IgD-negative memory B cell (primary cell): ENCODE data around the gene CTBP1. TPM values are rescaled to one million over a fixed set of nuclear protein-coding genes. Genes with fewer than 3 reads are reported as not detected.

Experiments
- H3K27ac Mint-ChIP-seq, 3 donors: one replicate each; pipeline ENCODE4 v1.8.0; 2020 to 2022; ENCODE audit warnings: mild to moderate bottlenecking in 3 of 3, mixed read lengths in 3 of 3, moderate library complexity in 1 of 3
- H3K27me3 Mint-ChIP-seq: one replicate; pipeline ENCODE4 v1.8.0; 2021; ENCODE audit warnings: mixed read lengths
- H3K36me3 Mint-ChIP-seq: one replicate; pipeline ENCODE4 v1.8.0; 2020; ENCODE audit warnings: mild to moderate bottlenecking, mixed read lengths
- H3K4me1 Mint-ChIP-seq, 3 donors: one replicate each; pipeline ENCODE4 v1.8.0; 2020 to 2022; ENCODE audit warnings: mixed read lengths in 3 of 3, mild to moderate bottlenecking in 1 of 3
- H3K4me3 Mint-ChIP-seq, 4 donors: one replicate each; pipeline ENCODE4 v1.8.0; 2020 to 2022; ENCODE audit warnings: mild to moderate bottlenecking in 4 of 4, mixed read lengths in 4 of 4, moderate library complexity in 3 of 4
- H3K9me3 Mint-ChIP-seq, 3 donors: one replicate each; pipeline ENCODE4 v1.8.0; 2020 to 2021; ENCODE audit warnings: mixed read lengths in 3 of 3, mild to moderate bottlenecking in 1 of 3
- polyA plus RNA-seq: library from polyadenylated mRNA; unstranded; fragments of 300-500 nt; fragmentation: Illumina TruSeq; gene quantifications from one replicate; pipeline ENCODE4 v1.2.3, GENCODE V29; 2021

CTBP1 gene
- polyA plus RNA-seq, 1 donor from 2014 or later: 36.5 TPM

DNA sequence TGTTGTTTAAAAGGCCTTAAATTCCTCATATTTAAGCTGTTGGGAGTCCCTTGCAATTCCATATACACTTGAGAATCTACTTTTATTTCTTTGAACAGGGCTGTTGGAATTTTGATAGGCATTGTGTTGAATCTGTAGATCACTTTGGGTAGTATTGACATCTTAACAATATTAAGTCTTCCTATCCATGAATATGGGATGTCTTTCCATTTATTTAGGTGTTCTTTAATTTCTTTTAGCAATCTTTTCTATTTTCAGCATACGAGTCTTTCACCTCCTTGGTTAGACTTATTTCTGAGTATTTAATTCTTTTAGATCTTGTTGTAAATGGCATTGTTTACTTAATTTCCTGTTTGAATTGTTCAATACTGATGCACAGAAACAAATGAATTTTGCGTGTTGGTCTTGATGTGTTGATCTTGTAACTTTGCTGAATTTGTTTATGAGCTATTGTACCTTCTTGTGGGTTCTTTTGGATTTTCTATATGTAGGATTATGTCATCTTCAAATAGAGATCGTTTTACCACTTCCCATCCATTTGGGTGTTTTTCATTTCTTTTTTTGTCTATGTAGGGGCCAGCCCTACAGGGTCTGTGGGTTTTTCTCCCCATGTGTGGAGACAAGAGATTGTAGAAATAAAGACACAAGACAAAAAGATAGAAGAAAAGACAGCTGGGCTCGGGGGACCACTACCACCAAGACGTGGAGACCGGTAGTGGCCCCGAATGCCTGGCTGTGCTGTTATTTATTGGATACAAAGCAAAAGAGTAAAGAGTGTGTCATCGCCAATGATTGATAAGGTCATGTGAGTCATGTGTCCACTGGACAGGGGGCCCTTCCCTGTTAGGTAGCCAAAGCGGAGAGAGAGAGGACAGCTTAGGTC is 18.2 kb upstream of the CTBP1 start:
- peaks cover 14 to 32% (median 16%) of the 10 kb centered on the region in 3 donors for H3K4me1 Mint-ChIP-seq
- H3K27me3 Mint-ChIP-seq: no peaks in the 10 kb centered on the region
- no peaks in the 10 kb centered on the region for H3K36me3 Mint-ChIP-seq
- H3K27ac Mint-ChIP-seq: peak overlapping the region; percentile 88 to 95 (median 94)
- peak overlapping the region; percentile 71 to 94 (median 88) for H3K4me3 Mint-ChIP-seq
- peaks cover 0 to 3% (median 0%) of the 10 kb centered on the region in 3 donors for H3K9me3 Mint-ChIP-seq

- H3K36me3 Mint-ChIP-seq: no peaks in the 10 kb centered on the region
- no peaks in the 10 kb centered on the region for H3K27me3 Mint-ChIP-seq
- H3K4me3 Mint-ChIP-seq: no peak overlapping the region
- H3K9me3 Mint-ChIP-seq: peaks cover 0 to 3% (median 0%) of the 10 kb centered on the region in 3 donors
- no peak overlapping the region for H3K27ac Mint-ChIP-seq
- peaks cover 20 to 33% (median 21%) of the 10 kb centered on the region in 3 donors for H3K4me1 Mint-ChIP-seq
Measured at GRCh38 chr4:1265351-1265750, 16.4 kb upstream of the CTBP1 start.

- Mint-ChIP-seq H3K36me3 (no peaks in the 10 kb centered on the region), H3K9me3 (peaks cover 0 to 3% (median 0%) of the 10 kb centered on the region in 3 donors), H3K27me3 (no peaks in the 10 kb centered on the region), H3K4me3 (no peak overlapping the region), H3K27ac (no peak overlapping the region), H3K4me1 (peaks cover 23 to 33% (median 24%) of the 10 kb centered on the region in 3 donors)
Measured at GRCh38 chr4:1264942-1265341, 16.0 kb upstream of the CTBP1 start.

GRCh38 chr4:1261107-1261928 is 12.4 kb upstream of the CTBP1 start:
- Mint-ChIP-seq H3K4me1 (peaks cover 17 to 21% (median 18%) of the 10 kb centered on the region in 3 donors), H3K9me3 (peaks cover 0 to 9% (median 7%) of the 10 kb centered on the region in 3 donors), H3K27me3 (no peaks in the 10 kb centered on the region), H3K4me3 (peak overlapping the region in 1 of 4 donors; percentile 73), H3K27ac (no peak overlapping the region), H3K36me3 (peaks cover 3% of the 10 kb centered on the region)

- peak overlapping the region in 2 of 4 donors; percentile 54 to 92 for H3K4me3 Mint-ChIP-seq
- peaks cover 17 to 22% (median 18%) of the 10 kb centered on the region in 3 donors for H3K4me1 Mint-ChIP-seq
- peak overlapping the region in 2 of 3 donors; percentile 53 to 55 for H3K27ac Mint-ChIP-seq
- no peaks in the 10 kb centered on the region for H3K27me3 Mint-ChIP-seq
- peaks cover 3% of the 10 kb centered on the region for H3K36me3 Mint-ChIP-seq
- peaks cover 0 to 12% (median 7%) of the 10 kb centered on the region in 3 donors for H3K9me3 Mint-ChIP-seq
Measured at GRCh38 chr4:1260418-1261106, 11.6 kb upstream of the CTBP1 start.

GRCh38 chr4:1259966-1260365 is 11.0 kb upstream of the CTBP1 start:
- H3K4me1 Mint-ChIP-seq: peaks cover 17 to 22% (median 18%) of the 10 kb centered on the region in 3 donors
- peak overlapping the region in 3 of 4 donors; percentile 54 to 92 (median 92) for H3K4me3 Mint-ChIP-seq

GRCh38 chr4:1258457-1258856 is 9.5 kb upstream of the CTBP1 start:
- H3K27ac Mint-ChIP-seq: no peak overlapping the region
- no peaks in the 10 kb centered on the region for H3K27me3 Mint-ChIP-seq
- H3K9me3 Mint-ChIP-seq: peaks cover 0 to 12% (median 10%) of the 10 kb centered on the region in 3 donors
- peaks cover 18 to 25% (median 24%) of the 10 kb centered on the region in 3 donors for H3K4me1 Mint-ChIP-seq
- H3K36me3 Mint-ChIP-seq: peaks cover 3% of the 10 kb centered on the region
- no peak overlapping the region for H3K4me3 Mint-ChIP-seq

More at GRCh38 chr4:1259966-1260365, 11.0 kb upstream of the CTBP1 start:
- H3K36me3 Mint-ChIP-seq: peaks cover 3% of the 10 kb centered on the region
- H3K9me3 Mint-ChIP-seq: peaks cover 0 to 12% (median 7%) of the 10 kb centered on the region in 3 donors
- H3K27ac Mint-ChIP-seq: peak overlapping the region in 2 of 3 donors; percentile 35 to 55
- H3K27me3 Mint-ChIP-seq: no peaks in the 10 kb centered on the region

GRCh38 chr4:1255699-1256098 is 6.8 kb upstream of the CTBP1 start:
- Mint-ChIP-seq H3K4me1 (peaks cover 23 to 33% (median 32%) of the 10 kb centered on the region in 3 donors), H3K27ac (peak overlapping the region in 1 of 3 donors; percentile 47), H3K9me3 (peaks cover 0 to 12% (median 10%) of the 10 kb centered on the region in 3 donors), H3K4me3 (peak overlapping the region in 1 of 4 donors; percentile 15), H3K27me3 (no peaks in the 10 kb centered on the region), H3K36me3 (peaks cover 3% of the 10 kb centered on the region)

- H3K36me3 Mint-ChIP-seq: peaks cover 3% of the 10 kb centered on the region
- H3K9me3 Mint-ChIP-seq: peaks cover 0 to 12% (median 10%) of the 10 kb centered on the region in 3 donors
- peak overlapping the region in 1 of 3 donors; percentile 47 for H3K27ac Mint-ChIP-seq
- no peaks in the 10 kb centered on the region for H3K27me3 Mint-ChIP-seq
- H3K4me1 Mint-ChIP-seq: peaks cover 25 to 30% (median 29%) of the 10 kb centered on the region in 3 donors
- no peak overlapping the region for H3K4me3 Mint-ChIP-seq
Measured at GRCh38 chr4:1255151-1255550, 6.2 kb upstream of the CTBP1 start.

DNA sequence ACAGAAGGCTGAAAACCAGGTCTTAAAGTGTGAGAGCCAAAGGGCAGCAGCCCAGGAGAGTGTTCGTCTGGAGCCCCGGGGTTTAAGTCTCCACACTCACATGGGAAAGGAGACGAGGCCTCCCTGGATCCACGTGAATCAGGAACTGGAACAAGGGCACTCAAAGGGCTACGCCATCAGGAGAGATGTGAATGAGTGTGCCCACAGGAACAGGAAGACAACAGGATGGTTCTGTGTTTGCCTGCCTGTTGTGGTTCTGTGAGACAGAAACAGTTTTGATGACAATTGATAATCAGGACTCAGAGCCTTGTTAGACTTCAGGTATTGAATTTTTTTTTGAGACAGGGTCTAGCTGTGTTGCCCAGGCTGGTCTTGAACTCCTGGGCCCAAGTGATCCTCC is 4.9 kb upstream of the CTBP1 start:
- Mint-ChIP-seq H3K27ac (peak overlapping the region in 1 of 3 donors; percentile 100), H3K4me3 (no peak overlapping the region), H3K27me3 (no peaks in the 10 kb centered on the region), H3K36me3 (peaks cover 3% of the 10 kb centered on the region), H3K4me1 (peaks cover 19 to 30% (median 25%) of the 10 kb centered on the region in 3 donors), H3K9me3 (peaks cover 0 to 12% (median 10%) of the 10 kb centered on the region in 3 donors)

DNA sequence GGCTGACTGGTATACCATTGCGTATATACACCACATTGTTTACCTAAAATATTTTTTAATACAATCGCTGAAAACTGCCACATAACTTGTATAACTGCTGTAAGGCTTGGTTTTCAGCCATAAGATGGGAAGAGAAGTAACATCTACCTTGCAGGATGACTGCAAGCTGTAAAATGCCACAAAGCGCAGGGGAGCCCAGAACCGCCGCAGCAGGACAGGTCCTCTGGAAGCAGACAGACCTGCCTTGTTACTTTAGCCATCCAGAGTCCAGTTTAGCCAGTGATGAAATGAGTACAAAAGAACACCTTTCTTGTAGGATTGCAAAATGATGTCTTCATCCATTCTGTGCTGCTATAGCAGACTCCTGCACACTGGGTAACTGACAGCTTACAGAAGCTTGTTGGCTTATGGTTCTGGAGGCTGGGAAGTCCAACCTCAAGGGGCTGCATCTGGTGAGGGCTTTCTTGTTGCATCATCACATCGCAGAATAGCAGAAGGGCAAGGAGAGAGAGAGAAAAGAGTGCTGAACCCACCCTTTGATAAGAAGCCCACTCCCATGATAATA is 4.1 kb upstream of the CTBP1 start:
- peaks cover 0 to 7% (median 5%) of the 10 kb centered on the region in 3 donors for H3K9me3 Mint-ChIP-seq
- peak overlapping the region in 2 of 3 donors; percentile 31 to 100 for H3K27ac Mint-ChIP-seq
- H3K4me3 Mint-ChIP-seq: peak overlapping the region in 2 of 4 donors; percentile 75 to 98
- H3K4me1 Mint-ChIP-seq: peaks cover 19 to 30% (median 25%) of the 10 kb centered on the region in 3 donors
- H3K36me3 Mint-ChIP-seq: no peaks in the 10 kb centered on the region
- no peaks in the 10 kb centered on the region for H3K27me3 Mint-ChIP-seq

DNA sequence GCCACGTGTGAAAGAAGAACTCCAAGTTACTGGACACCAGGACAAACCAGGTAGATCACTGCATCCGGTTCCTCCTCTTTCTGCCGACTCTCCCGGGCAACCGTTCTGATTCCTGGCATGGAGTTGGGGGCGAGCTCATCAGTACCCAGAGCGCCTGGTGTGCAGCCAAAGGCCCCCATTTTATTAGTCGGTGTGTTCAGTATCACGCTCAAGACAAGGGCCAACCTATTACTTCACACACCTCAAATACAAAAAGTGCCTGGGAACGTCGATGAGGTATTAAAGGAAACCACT is 2.8 kb upstream of the CTBP1 start:
- H3K9me3 Mint-ChIP-seq: peaks cover 0 to 3% (median 3%) of the 10 kb centered on the region in 3 donors
- peak overlapping the region in 2 of 4 donors; percentile 83 to 98 for H3K4me3 Mint-ChIP-seq
- peaks cover 24 to 29% (median 27%) of the 10 kb centered on the region in 3 donors for H3K4me1 Mint-ChIP-seq
- H3K27me3 Mint-ChIP-seq: no peaks in the 10 kb centered on the region
- no peaks in the 10 kb centered on the region for H3K36me3 Mint-ChIP-seq
- H3K27ac Mint-ChIP-seq: peak overlapping the region in 2 of 3 donors; percentile 69 to 100

DNA sequence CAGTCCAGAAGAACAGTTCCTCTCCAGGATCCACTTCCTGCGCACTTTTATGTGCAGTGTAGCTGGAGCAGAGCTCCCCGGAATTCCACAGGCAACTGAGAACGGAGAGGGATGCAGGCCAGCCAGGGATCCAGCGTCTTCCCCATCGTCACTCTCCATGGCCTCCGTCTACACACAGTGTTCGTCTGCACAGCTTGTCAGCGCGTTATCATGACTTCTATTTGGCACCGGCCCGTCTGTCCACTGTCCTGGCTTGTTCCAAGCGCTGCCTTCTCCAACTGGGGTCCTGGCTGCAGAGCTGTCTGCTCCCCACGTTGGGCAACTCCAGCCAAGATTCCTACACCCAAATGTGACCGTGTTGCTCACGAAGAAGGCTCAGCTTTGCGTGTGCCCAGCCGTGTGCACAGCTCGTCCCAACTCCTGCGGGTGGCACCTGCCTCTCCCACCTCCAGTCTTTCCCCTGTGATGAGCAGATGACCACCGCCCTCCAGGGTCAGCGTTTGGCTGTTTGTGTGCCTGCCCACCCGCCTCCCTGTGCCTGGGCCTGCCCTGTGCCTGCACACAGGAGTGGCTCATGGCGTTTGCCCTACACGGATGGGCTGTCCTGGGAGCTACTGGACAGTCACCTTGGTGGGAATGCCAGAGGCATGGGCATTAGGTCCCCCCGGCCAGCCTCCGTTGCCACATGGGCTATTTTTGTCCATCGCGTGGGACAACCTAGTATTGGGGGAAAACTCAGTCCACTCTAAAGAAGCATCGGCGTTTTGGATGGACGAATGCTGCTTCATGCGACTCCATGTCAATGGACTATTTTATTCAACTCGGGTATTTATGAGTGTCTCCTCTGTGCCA is 2.2 kb upstream of the CTBP1 start:
- no peaks in the 10 kb centered on the region for H3K27me3 Mint-ChIP-seq
- H3K36me3 Mint-ChIP-seq: no peaks in the 10 kb centered on the region
- peaks cover 0 to 3% (median 3%) of the 10 kb centered on the region in 3 donors for H3K9me3 Mint-ChIP-seq
- peaks cover 30 to 35% (median 32%) of the 10 kb centered on the region in 3 donors for H3K4me1 Mint-ChIP-seq
- peak overlapping the region; percentile 69 to 100 (median 96) for H3K27ac Mint-ChIP-seq
- peak overlapping the region; percentile 83 to 98 (median 89) for H3K4me3 Mint-ChIP-seq
